A172 (cell line): Measurements from ENCODE around the gene ARHGAP31. TPM values are rescaled to one million over a fixed set of nuclear protein-coding genes. Genes with fewer than 3 reads are reported as not detected.

Source experiments
- DNase-seq: peaks from one replicate; pipeline ENCODE4 v3.0.0-alpha.2; 2015; ENCODE audit warnings: low spot score
- total RNA-seq: library from RNA; depleted of rRNA; stranded (reverse); fragments of >200 nt; shearing (Covaris generic); gene quantifications from 2 replicates; pipeline ENCODE4 v1.2.3, GENCODE V29; 2014; rRNA removed

Gene ARHGAP31
- total RNA-seq, 1 experiment from 2014 or later = 4.7 TPM

DNA sequence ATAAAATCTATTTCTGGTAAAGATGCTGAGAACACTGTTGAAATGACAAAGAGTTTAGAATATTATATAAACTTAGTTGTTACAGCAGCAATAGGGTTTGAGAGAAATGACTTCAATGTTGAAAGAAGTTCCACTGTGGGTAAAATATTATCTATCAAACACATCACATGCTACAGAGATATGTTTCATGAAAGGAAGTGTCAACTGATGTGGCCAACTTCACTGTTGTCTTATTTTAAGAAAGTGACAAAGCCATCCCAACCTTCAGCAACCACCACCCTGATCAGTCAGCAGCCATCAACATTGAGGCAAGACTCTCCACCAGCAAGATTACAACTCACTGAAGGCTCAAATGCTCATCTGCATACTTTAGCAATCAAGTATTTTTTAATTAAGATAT lies 149.0 kb downstream of the ARHGAP31 start:
- DNase-seq = no peak

GRCh38 chr3:119444590-119444989 lies 150.4 kb downstream of the ARHGAP31 start:
- DNase-seq = no peak

- DNase-seq = no peak
Observed at GRCh38 chr3:119453822-119454221, 159.6 kb downstream of the ARHGAP31 start.

- DNase-seq = no peak
Observed at GRCh38 chr3:119456469-119456868, 162.3 kb downstream of the ARHGAP31 start.

DNA sequence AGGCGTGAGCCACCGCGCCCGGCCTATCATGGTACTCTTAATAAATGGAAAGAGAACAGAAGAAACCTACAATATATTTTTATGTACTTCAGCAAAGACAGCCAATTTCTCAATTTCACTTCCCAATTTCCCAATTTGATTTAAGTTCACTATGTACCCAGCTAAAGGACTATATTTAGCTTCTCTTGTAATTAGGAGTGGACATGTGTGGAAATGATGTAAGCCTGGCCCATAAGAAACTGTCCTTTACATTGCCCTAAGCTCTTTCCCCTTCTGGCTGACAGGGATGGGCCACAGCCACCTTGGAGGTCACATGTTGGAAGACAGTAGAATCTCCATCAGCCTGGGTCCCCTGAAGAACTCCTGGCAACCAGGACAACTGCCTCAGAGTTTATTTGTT lies 163.1 kb downstream of the ARHGAP31 start:
- no peak for DNase-seq

- DNase-seq = peak; percentile 98
Observed at GRCh38 chr3:119463171-119464169, 169.3 kb downstream of the ARHGAP31 start, which contains the start of gene TMEM39A. Gene TMEM39A (minus strand): TSS chr3:119463615. CDS start chr3:119462074, 1,541 bp downstream.

- no peak for DNase-seq
Observed at GRCh38 chr3:119468041-119468440, 173.9 kb downstream of the ARHGAP31 start.

- peak; percentile 39 for DNase-seq
Observed at GRCh38 chr3:119469418-119470189, 175.4 kb downstream of the ARHGAP31 start.

Other genes starting within 250 kb of the ARHGAP31 start
- gene TEX55, start 148.2 kb upstream of the ARHGAP31 start, total RNA-seq = not detected in 2 replicates
- gene UPK1B, start 120.8 kb upstream of the ARHGAP31 start, total RNA-seq = not detected in 2 replicates
- 25.8 and 27.0 TPM in 2 replicates for gene B4GALT4, start 53.5 kb upstream of the ARHGAP31 start, total RNA-seq
- 30.4 and 32.6 TPM in 2 replicates for gene TMEM39A, start 169.2 kb downstream of the ARHGAP31 start, total RNA-seq
- 15.7 and 18.9 TPM in 2 replicates for gene POGLUT1, start 174.6 kb downstream of the ARHGAP31 start, total RNA-seq
- 74.4 and 113 TPM in 2 replicates for gene TIMMDC1, start 204.2 kb downstream of the ARHGAP31 start, total RNA-seq